ENCODE results near the gene PCBP3.

DNA sequence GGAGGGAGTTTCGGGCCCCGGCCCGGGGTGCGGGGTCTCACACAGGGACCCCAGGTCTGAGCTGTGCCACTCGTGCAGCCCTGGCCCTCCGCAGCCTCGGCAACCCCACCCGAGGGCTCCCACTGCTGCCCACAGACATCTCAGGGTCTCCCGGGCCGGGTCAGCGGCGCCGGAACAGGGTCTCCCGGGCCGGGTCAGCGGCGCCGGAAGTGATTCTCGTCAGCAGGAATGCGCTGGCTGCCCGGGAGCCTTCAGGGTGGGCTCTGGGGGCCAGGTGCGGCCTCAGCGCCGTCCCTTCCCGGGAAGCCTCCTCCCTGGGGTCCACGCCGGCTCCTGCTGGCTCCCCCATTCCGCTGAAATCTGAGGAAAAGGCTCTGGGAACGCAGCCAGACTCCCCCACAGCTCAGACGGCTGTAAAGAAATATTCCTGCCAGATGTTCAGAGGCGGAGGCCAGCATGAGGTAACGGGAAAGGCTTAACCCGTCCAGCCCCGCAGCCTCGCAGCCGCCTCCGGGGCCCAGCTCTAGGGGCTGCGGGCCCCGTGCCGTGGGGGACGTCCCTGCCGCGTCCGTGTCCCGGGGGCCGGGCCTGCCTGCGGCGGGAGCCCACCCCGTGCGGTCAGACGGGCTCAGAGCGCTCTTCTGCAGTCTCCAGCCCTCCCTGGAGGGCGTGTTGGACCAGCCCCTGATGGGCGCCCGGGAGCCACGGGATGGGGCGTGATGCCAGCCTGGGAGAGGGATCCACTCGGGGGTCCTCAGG, 329.4 kb downstream of the PCBP3 start:
- TF ChIP-seq, protein P1, sequence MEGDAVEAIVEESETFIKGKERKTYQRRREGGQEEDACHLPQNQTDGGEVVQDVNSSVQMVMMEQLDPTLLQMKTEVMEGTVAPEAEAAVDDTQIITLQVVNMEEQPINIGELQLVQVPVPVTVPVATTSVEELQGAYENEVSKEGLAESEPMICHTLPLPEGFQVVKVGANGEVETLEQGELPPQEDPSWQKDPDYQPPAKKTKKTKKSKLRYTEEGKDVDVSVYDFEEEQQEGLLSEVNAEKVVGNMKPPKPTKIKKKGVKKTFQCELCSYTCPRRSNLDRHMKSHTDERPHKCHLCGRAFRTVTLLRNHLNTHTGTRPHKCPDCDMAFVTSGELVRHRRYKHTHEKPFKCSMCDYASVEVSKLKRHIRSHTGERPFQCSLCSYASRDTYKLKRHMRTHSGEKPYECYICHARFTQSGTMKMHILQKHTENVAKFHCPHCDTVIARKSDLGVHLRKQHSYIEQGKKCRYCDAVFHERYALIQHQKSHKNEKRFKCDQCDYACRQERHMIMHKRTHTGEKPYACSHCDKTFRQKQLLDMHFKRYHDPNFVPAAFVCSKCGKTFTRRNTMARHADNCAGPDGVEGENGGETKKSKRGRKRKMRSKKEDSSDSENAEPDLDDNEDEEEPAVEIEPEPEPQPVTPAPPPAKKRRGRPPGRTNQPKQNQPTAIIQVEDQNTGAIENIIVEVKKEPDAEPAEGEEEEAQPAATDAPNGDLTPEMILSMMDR (IDR thresholded peaks at IDR 0.05; ENCODE audit: poor library complexity, severe bottlenecking), result no peak
- TF ChIP-seq EP300 (conservative IDR thresholded peaks at IDR 0.05; ENCODE audit: poor library complexity, severe bottlenecking) (no peak), SMC3 (conservative IDR thresholded peaks at IDR 0.05; ENCODE audit: poor library complexity) (no peak), RAD21 (conservative IDR thresholded peaks at IDR 0.05) (no peak), POLR2AphosphoS5 (IDR thresholded peaks at IDR 0.05) (no peak), MXI1 (conservative IDR thresholded peaks at IDR 0.05; ENCODE audit: poor library complexity, severe bottlenecking) (no peak), EZH2 (IDR thresholded peaks at IDR 0.05; ENCODE audit: borderline replicate concordance, insufficient read depth, low read length, poor library complexity, severe bottlenecking) (no peak)

Measured in neural cell (in vitro differentiated cells).